ENCODE data around the gene SPATA13.
A peak's percentile ranks its signal among the peaks of the same experiment; 100 is the strongest.

The SPATA13 gene

DNA sequence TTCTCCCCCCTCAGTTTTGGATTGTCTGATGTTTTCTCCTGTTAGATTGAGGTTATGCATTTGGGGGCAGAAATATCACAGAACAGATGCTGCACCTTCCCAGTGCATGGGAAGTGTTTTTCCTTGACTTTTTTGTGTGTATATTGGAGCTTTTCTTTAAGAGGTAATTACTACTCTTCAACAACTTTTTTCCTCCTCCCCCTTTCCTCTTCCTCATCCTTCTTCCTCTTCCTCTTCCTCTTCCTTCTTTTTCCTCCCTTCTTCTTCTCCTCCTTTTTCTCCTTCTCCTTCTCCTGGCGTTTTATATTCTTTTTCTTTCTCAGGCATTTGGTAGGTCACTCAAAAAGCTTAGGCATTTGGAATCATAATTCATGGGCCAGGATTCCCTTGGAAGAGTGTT, 18.1 kb upstream of the SPATA13 start:
- DNase-seq, result no peak

DNA sequence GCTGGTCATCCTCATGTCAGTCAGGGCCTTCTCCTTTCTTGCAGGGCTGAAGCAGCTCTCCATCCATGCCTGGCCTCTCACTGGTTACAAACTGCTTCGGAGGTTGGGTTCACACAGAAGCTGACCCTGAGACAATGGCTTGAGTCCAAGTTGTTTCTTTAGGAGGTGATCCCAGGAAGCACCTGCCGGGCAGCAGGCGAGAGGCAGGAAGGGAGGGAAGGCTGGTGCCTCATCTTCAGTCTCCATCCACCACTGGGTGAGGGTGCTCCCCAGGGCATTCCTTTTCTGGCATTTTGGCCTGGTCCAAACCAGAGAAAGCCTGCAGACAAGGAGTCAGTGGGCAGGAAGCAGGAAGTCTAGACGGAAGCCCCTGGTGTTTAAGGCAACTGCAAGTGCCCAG, 17.6 kb upstream of the SPATA13 start:
- DNase-seq, result no peak

DNA sequence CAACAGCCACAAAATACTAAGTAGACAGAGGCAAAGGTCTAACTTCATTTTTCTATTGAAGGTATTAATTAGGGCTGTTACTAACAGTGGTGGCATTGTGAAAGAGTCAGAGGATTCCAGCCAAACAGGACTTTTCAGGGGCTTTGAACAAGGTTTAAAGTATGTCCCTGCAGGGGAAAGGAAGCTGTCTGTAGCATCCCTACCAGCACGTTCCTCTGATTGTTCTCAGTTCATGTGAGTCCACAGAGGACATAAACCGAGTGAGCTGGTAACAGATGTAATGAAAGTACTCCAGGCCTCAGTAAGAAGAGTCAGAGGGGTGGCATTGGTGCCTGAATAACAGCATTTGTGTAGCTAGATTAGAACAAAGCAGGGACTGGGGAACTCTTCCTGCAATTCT, 15.3 kb upstream of the SPATA13 start:
- DNase-seq, result no peak

DNA sequence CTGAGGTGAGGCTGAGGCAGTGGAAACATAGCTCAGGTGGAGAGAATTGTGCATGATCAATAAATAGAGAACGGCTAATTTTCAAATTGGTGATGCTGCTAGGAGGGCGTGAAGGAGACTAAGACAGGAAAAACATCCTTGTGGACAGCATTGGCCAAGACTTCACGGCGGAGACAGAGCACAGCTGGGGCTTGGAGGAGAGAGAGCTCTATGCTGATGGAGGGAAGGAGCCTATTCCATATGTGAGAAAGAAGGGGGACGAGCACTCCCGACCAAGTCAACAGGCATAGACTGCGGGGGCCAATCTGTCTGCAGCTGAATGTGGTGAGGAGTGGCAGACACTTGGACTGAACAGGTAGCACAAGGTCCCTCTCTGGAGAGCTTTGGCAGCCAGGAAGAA, 14.8 kb upstream of the SPATA13 start:
- no peak for DNase-seq

DNA sequence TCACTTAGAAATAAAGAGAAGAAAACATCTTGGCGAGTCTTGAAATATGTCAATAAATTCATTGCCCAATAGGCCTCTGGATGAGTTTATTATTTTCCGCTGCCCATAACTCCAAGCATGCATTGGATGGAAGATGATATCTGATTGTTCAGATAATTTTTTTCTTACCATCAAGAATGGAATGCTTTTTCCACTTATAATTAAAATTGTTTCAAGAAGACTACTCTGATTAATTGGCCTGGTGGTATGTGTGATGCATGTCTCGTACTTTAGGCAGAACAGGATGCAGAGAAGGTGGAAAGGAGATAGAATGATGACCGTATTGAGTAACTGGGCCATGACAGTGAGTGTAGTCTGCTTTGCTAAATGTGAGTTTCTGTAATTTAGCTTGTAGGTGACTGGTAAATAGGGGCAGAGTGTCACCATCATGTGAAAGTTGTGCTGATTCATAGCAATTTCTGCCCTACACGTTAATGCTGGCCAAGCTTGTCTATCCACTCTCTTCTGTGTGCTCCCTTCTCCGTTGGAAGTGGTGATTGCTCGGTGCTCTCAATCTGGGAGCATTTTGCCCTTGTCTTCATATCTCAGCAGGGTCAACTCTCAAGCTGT, 13.5 kb upstream of the SPATA13 start:
- DNase-seq, result no peak

DNA sequence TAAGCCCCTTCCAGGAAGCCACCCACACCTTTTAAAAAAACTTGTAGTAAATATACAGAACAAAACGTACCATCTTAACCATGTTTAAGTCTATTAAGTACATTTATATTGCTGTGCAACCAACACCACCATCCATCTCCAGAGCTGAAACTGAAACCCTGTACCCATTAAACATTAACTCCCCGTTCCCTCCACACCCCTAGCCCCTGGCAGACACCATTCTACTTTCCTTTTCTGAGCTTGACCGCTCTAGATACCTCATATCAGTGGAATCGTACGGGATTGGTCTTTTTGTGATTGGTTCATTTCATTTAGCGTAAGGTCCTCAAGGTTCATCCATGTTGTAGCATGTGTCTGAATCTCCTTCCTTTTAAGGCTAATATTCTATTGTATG, 13.0 kb upstream of the SPATA13 start:
- DNase-seq, result no peak

DNA sequence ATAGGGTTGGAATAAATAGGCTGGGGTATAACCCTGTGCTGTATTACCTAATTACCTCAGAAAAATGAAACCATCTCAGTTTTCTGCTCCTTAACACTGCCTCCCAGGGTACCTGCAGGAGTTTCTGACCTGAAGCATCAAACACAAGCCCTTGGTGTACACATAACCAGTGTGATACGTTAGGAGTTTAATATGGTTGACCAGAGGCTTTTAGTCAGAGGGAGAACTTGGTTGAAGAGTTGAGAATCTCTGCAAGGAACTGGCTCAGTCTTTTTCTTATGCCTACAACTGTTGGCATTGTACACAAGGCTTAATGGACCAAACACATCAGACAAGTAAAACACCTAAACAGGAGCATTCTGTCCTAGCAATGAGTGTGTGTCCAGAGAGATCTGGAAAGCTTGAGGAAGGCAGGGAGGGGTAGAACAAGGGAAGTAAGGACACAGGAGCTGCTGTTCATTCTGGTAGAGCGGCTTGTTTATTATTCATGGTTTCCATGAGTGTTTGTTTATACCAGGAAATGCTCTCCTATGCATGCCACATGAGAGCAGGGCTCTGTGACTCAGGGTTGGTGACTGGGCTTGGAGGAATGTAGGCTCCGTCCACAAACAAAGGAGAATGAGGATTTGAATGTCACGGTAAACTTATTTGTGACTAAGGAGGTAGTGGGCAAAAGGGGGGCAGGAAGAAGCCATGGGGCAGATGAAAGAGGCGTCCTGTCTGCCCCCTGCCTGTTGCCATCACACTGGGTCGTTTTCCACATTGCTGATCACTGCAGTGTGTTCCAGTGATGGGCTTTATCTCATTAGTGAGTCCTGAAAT, 11.9 kb upstream of the SPATA13 start:
- no peak for DNase-seq

DNA sequence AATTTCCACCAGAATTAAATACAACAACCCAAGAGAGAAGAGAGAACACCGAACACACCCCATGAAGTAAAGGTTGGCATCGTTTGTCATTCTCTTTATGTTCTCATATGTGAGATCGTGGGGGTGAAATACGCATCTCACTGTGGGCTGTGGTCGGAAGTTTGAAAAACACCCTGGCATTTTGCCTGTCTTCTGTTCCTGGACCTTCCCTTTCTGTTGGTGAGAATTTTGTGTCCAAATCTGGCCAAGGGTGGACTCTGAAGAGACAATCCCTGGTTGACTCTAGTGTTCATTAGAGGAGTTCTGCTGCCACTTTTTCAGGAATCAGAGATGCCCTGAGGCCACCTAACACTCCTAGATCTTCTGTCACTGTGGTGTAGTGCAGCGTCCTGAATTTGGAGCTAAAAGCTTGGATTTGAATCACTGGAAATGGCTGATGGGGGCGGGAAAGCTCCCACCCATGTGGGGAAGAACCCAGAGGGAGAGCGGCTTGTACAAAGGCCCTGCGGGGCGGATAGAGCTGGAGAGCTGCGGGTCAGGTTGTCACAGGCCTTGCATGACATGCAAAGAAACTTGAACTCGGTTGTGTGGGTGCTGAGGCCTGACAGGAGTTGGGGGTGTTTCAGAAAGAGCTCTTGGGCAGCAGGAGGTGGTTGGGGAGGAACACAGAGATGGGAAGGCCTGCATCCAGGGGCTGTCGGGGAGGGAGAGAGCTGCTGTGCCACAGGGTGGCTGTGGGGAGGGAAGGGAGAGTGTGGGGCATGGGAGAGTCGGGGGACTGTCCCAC, 11.1 kb upstream of the SPATA13 start:
- no peak for DNase-seq

DNA sequence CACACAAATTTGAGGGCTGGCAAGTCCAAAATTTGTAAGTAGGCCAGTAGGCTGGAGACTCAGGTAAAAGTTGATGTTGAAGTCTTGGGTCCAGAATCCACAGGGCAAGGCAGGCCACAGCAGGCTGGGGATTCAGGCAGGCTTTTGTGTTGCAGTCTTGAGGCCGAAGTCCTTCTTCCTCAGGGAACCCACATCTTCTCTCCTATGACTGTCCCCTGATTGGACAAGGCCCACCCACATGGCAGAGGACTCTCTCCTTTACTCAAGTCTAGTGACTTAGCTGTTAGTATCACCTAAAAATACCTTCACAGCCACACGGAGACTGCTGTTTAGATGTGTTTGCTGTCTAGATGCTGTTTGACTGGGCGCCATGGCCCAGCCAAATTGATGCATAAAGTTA, 9.9 kb upstream of the SPATA13 start:
- DNase-seq, result no peak

DNA sequence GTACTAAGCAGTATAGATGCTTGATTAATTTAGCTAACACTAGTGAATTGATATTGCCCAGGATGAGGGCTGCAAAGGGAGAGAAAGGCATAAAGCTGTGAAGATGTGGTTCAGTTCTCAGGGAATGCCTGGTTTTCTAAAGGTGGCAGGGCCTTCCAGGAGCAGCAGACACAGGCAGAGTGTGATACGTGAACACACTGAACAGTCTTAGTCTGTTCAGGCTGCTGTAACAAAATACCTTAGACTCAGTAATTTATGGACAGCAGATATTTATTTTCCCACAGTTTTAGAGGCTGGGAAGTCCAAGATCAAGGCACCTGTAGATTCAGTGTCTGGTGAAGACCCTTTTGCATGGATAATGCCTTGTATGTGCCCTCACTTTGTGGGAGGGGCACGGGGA, 8.7 kb upstream of the SPATA13 start:
- DNase-seq, result no peak

DNA sequence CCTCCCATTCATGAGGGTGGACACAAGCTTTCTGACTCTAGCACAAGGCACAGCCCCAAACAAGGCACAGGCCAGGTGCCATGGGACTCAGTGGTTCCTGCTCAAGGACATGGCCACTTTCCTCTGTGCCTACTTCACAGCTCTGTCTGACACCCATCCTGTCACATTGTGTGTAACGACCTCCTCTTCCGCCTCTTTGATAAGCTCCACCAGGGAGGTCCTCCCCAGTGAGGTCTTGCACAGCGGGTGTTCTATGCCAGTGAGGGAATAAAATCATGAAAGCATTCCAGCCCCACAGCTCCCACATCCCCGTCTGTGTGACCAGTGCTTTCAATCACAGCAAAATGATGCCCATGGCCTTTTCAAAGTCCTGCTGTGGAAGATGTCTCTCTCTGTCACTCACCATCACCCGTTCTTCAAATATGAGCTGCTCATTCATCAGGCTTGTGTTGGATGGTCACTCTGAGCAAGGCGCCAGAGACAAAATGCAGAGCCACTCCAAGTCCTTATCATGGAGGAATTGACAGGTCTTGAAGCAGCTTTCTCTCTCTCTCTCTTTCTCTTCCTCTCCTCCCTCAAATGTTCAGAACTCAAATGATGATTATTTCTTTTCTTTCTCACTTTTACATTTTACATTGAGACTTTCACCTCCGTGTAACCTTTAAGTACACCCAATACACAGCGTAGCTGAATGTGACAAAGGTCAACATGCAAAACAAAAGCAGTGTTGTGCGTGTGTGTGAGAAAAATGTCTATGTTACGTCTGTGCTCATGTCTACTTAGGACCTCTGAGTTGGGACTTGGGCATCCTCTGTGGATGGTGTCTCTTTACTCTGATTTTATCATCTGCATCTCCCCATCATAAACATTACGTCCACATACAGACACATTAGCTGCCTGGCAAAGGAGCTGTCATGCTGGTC, 8.0 kb upstream of the SPATA13 start:
- DNase-seq, result no peak

DNA sequence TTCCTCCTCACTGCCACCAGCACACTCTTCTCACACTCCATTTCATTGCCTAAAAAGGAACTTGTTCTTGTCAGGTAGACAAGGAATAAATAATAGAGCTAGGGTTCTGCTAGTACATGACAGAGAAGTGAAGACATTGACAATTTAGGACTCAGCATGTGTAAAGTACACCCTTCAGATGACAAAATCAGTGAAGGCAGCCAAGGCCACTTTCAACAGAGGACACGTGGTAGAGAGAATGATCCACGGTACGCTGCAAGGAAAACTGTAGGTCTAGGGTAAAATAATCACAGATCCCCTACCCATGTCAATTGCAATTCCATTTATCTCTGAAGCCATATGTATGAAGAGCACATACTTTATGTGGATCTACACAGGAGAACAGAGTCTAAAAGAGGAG, 7.2 kb upstream of the SPATA13 start:
- DNase-seq, result no peak

DNA sequence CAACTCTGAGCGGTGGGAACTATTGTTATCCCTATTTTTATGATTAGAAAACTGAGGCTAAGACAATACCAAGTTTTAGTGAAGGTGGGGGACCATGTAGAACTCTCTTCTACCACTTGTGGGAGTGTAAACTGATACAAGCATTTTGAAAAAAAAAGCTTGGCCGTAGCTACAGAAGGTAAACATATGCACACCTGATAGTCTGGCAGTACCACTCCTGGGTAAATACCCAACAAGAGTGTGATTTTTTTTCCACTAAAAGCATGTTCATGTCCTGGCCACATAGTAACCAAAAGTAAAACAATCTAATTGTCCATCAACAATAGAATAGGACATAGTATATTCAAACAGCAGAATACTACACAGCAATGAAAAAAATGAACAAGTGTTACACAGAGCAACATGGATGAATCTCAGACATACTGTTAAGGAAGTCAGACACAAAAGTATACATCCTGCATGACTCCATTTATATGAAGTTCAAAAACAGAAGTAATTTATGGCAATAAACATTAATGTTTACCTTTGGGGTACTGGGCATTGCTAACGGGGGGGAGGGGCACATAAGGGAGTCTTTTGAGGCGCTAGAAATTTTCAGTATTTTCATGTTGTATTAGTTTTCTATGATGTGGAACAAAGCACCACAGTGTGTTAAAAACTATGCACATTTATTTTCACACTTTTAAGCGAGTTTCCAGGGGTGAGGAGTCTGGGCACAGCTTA, 6.4 kb upstream of the SPATA13 start:
- no peak for DNase-seq

DNA sequence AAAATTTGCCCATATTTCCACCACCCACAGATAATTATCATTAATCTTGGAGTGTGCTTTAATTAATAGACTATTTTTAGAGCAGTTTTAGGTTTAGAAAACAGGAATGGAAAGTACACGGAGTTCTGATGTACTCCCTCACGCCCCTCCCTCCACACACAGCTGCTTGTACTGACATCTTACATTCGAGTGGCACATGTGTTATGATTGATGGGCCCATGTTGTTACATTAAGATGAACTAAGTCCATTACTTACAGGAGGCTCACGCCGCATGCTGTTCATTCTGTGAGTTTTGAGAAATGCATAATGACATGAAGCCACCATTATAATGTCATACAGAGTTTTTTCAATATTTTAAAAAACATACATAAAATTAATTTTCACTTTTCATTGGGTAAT, 1.2 kb upstream of the SPATA13 start:
- DNase-seq, result no peak

DNA sequence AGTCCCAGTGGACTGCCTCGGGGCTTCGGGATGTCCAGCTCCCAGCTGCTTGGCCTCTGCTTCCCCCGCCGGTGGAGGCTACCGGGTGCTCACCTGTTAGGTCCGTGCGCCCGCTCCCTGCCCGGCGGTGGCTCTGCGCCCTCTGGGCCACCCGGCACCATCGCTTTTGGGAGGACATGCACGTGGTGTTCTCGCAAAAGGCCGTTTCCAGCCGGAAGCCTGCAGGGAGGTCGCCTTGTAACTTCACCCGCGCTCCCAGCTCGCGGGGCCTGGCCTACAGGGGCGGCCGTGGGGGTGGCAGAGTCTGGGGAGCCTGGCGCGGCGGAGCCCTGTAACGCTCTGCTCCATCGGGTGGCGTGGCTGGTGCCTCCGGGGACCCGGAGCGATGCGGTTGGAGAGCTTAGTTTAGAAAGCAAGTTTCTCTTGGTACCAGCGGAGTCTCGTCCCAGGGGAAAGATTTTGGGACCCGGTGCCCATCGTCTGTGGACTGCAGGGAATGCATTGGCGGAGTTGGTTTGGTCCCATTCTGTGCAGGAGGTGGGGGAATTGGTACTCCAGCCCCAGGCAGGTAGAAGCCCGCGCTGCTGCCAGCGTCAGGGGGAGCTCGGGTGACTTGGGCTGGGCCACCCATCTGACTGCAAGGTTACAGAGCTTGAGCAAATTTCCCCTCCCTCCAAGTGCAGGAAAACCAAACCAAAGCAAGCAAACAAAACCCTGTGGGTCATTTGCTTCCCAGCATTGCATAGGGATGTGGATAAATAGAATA, 673 bp downstream of the SPATA13 start:
- DNase-seq, result peak; percentile 84

DNA sequence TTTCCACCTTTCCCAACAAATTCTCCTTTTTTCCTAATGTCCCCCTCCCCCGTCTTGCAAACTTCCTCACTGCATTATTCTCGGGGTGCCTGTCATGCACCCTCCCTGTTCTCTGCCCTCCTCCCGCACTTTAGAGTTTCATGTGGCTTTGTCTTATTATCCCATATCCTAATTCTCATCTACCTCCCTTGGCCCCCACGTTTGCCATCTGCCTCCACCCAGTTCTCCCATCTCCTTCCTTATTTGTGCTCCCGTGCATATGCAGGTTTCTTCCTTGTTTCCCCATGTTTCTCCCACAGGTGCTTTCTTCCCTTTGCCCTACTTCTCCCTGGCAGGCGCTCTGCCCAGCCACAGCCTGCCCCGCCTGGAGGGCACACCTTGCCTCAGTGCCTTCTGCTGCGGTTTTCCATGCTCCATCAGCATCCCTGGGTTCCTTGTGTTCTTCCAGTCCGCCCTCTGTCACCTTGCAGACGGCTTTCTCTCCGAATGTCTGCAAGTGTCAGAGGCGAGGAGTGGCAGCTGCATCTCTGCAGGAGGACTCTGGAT, 1.5 kb downstream of the SPATA13 start:
- no peak for DNase-seq

DNA sequence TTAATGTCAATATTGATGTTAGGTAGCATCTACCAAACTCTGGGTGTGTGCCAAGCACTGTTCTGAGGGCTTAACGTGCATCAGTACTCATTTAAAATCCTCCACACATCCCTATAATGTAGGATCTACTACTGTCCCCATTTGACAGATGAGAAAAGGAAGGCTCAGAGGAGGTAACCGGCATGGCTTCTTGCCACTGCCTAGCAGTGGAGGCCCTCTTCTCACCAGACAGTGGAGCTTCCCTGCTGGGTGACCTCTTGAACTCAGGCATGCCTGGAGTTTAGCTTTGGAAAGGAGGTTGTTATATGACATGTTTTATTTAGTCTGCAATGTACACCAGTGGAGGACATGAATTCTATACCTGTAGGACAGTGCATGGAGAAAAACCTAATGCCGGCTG, 2.1 kb downstream of the SPATA13 start:
- no peak for DNase-seq

DNA sequence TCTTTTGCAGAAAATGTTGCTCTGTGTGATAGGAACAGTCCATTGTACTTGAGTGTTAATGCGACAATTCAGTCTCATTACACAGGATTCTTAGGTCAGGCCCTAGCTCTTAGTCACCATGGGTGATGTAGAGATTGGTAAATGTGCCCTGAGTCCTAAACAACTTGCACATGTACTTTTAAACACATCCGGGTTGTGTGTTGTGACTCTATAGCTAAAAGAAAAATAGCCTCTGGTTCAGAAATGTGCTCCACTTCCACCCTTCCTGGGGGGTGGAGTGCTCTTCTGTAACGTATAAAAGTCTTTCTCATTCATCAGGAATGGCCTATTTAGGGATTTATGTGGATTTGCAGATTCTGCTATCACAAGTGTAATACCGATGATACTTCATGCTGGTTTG, 5.2 kb downstream of the SPATA13 start:
- DNase-seq, result no peak

DNA sequence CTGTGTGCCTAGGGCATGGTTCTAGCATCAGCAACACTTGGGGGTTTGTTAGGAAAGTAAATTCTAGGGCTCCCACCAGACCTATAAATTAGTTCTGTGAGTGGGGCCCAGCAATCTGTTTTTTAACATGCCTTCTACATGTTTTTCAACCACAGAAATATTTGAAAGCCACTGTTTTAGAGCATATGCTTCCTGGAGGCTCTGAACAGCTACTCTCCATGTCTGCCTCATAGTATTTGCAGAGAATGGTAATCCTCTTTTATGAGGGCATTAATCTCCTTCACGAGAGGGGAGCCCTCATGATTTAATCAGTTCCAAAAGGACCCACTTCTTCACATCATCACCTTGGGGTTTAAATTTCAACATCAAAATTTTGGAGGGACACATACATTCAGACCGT, 6.0 kb downstream of the SPATA13 start:
- DNase-seq, result no peak

DNA sequence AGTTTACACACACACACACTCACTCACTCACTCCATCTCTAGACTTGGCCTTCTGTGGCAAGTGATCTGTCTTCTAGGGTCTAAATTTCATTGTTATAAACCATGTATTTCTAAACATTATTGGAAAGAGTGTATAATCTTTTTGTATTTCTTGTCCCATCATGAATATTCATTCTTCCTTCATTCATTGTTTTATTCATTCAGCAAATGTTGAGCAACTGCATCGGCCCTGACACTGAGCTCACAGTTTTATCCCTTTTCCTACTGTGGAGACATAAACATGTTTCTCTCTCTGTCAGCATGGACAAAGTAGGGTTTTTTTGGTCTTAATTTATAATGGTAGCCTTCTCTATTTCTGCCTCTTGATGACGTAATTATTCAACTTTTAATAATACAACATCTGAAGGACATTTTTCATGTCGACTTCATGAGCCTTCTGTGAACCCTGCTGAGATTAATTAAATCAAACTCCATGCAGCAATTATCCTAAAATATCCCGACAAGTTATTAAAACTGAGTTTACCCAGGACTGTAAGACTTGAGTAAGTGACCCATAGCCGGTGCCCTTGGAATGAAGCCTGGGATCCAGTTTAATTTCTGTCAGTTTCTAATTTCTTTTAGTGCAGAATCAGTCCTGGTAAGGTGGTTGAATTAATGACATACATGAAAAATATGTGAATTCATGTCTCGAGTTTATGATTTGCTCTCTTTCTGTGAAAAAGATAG, 7.3 kb downstream of the SPATA13 start:
- DNase-seq, result no peak

DNA sequence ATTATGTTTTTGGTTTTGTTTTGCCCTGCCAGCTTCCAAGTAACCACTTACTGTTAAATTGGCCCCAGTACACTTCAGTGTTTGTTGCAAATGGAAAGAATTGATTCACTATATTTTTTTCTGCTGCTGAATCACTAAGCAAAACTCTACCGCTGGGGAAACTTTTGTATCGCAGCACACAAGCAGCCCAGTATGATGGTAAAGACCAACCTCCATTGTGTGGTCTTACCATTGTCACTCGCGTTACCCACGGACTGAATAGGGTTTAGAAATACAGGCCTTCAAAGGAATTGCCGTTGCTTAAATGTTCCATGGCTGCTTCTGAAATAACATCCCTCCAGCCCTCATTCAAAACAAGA, 7.9 kb downstream of the SPATA13 start:
- no peak for DNase-seq
